Uterine smooth muscle cell (primary cell): Measurements from ENCODE around the gene ILF3. TPM values are rescaled to one million over a fixed set of nuclear protein-coding genes. Genes with fewer than 3 reads are reported as not detected.

ENCODE experiments used
- total RNA-seq: library from RNA; depleted of rRNA; stranded (reverse); fragments of >200 nt; gene quantifications from 2 replicates; pipeline ENCODE4 v1.2.3, GENCODE V29; 2014

ILF3 gene
- 111 and 172 TPM in 2 replicates for total RNA-seq

GRCh38 chr19:10653732-10654609 lies at the start of gene ILF3:
Gene ILF3 (plus strand): TSS chr19:10654346. CDS start chr19:10670606, 16,260 bp downstream.

GRCh38 chr19:10625003-10625761 lies 29.0 kb upstream of the ILF3 start, which contains the start of gene SLC44A2:
Gene SLC44A2 (plus strand): TSS chr19:10625553. CDS start chr19:10625634, 81 bp downstream.

DNA sequence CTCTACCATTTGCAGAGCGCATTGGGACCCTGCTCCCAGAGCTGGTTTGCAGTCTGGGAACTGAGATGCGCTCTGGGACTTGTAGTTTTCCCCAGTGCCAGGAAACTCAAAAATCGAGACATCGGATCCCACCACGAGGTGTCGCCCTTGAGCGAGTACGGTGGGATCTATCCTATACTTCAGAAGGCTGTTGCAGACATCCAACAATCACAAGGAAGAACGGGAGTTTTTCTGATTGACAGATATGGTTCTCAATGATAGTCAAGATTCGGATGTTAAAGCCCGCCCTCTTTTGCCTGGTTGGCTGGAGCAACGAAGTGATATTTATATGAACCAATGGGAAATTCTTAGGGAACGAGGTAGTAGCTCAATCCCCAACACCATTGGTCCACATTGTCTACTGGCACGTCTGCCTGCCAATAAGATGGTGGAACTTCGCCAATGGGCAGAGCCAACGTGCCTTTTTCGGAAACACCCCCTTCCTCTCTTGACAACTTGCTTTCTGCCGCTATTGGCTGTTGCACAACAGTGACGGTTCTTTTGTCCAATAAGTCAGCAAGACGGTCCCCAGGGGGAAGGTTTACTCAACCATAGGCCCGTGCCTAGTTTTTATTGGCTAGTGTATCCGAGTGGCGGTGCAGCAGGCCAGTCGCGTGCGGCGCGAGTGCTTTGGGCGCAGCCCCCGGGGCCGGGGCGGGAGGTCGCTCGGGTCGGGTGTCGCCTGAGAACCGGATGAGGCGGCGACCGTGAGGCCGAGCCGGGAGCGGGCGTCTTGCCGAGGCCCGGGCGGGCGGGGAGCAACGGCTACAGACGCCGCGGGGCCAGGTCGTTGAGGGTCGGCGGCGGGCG lies 63.4 kb downstream of the ILF3 start, which contains the start of gene DNM2:
DNM2 (plus strand) TSS at position 724 of the 849 bp plus-strand sequence. CDS start 164 bp downstream, outside the sequence.

Other genes with a start within 250 kb of the ILF3 start
- 3.7 and 5.6 TPM in 2 replicates for gene PDE4A, start 233.8 kb upstream of the ILF3 start, total RNA-seq
- 77.9 and 93.1 TPM in 2 replicates for gene KEAP1, start 151.0 kb upstream of the ILF3 start, total RNA-seq
- 0.12 and 0.44 TPM in 2 replicates for gene S1PR5, start 136.9 kb upstream of the ILF3 start, total RNA-seq
- 13.5 and 16.7 TPM in 2 replicates for gene ATG4D, start 110.4 kb upstream of the ILF3 start, total RNA-seq
- gene KRI1, start 88.3 kb upstream of the ILF3 start, total RNA-seq: 9.7 and 10.5 TPM in 2 replicates
- gene CDKN2D, start 85.4 kb upstream of the ILF3 start, total RNA-seq: 7.1 and 19.3 TPM in 2 replicates
- gene AP1M2, start 67.0 kb upstream of the ILF3 start, total RNA-seq: 0.77 and 0.87 TPM in 2 replicates
- gene SLC44A2, start 28.8 kb upstream of the ILF3 start, total RNA-seq: 30.7 and 55.0 TPM in 2 replicates
- 32.9 and 34.4 TPM in 2 replicates for gene QTRT1, start 47.1 kb downstream of the ILF3 start, total RNA-seq
- gene DNM2, start 63.7 kb downstream of the ILF3 start, total RNA-seq: 92.7 and 108 TPM in 2 replicates
- 52.7 and 57.5 TPM in 2 replicates for gene TMED1, start 181.9 kb downstream of the ILF3 start, total RNA-seq
- gene C19orf38, start 194.1 kb downstream of the ILF3 start, total RNA-seq: 0.25 TPM in 1 of 2 replicates, not detected in the other
- gene CARM1, start 217.2 kb downstream of the ILF3 start, total RNA-seq: 28.6 and 33.5 TPM in 2 replicates